ENCODE results near the gene GATA5.

- no peak for TF ChIP-seq CTCF (IDR thresholded peaks at IDR 0.05; ENCODE audit: poor library complexity, severe bottlenecking)
- no peak for TF ChIP-seq EZH2 (IDR thresholded peaks at IDR 0.05; ENCODE audit: borderline replicate concordance, insufficient read depth, low read length, poor library complexity, severe bottlenecking)
- TF ChIP-seq RAD21 (conservative IDR thresholded peaks at IDR 0.05), result no peak
Observed at GRCh38 chr20:62460678-62461077, 15.1 kb downstream of the GATA5 start.
